ENCODE measurements around the gene ACSF3. TPM values are rescaled to one million over a fixed set of nuclear protein-coding genes. Genes with fewer than 3 reads are reported as not detected.

ACSF3 gene
- total and polyA plus RNA-seq, 2 experiments from 2014 or later = 20.7 to 28.0 TPM

DNA sequence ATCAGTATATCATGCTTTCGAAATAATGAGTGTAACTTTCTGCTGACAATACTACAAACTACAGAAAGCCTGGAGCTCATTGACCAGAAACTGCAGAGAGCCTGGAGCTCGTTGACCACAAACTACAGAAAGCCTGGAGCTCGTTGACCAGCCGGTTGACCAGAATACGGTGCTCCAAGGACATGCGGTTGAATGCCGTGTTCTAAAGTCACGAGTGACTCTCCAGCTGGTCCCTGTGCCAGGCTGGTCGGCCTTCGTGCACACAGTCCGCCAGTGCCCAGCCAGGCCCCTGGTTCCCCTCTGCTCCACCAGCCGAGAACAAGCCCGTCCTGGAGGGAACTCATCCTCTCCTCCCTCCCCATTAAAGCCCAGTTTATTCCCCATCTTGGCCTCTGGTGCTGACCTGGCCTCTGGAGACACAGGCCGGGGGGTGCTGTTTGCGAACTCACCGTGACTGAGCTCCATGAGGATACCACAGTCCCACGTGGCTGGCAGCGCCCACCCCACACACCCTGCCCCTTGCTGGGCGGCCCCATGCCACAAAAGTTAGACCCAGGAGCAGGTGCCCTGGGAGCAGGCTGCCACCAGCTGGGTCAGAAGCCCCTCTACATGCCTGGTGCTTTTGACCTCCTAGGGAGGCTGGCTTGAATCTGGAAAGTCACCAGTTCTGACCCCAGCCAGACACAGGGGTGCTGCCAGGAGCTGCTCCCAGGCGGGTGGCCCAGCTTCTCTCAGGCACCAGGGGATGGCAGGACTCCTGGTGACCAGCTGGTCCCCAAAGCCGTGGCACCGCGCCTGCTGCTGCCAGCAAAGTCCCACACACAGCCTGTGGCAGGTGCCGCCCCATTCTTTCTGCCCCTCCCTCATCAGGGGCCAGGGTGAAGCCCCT, 62.4 kb downstream of the ACSF3 start:
- TF ChIP-seq EZH2phosphoT487 (IDR thresholded peaks at IDR 0.05; ENCODE audit: low read depth, severe bottlenecking, unreplicated experiment) (no peak), EZH2 (IDR thresholded peaks at IDR 0.05; ENCODE audit: borderline replicate concordance) (no peak)
- TF ChIP-seq, protein P1, sequence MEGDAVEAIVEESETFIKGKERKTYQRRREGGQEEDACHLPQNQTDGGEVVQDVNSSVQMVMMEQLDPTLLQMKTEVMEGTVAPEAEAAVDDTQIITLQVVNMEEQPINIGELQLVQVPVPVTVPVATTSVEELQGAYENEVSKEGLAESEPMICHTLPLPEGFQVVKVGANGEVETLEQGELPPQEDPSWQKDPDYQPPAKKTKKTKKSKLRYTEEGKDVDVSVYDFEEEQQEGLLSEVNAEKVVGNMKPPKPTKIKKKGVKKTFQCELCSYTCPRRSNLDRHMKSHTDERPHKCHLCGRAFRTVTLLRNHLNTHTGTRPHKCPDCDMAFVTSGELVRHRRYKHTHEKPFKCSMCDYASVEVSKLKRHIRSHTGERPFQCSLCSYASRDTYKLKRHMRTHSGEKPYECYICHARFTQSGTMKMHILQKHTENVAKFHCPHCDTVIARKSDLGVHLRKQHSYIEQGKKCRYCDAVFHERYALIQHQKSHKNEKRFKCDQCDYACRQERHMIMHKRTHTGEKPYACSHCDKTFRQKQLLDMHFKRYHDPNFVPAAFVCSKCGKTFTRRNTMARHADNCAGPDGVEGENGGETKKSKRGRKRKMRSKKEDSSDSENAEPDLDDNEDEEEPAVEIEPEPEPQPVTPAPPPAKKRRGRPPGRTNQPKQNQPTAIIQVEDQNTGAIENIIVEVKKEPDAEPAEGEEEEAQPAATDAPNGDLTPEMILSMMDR (IDR thresholded peaks at IDR 0.05; ENCODE audit: poor library complexity) = no peak
- Histone ChIP-seq H3K36me3 (replicated peaks; ENCODE audit: insufficient read depth, low read depth) (no peaks in the 10 kb centered on the region), H3K79me2 (no peaks in the 10 kb centered on the region), H3K27me3 (no peaks in the 10 kb centered on the region), H3K9me2 (replicated peaks; ENCODE audit: insufficient read depth) (no peaks in the 10 kb centered on the region), H2AFZ (no peak overlapping the region), H3K9me3 (ENCODE audit: low read depth) (no peaks in the 10 kb centered on the region), H3K4me3 (no peak overlapping the region), H3K27ac (peak overlapping the region; percentile 69), H4K20me1 (ENCODE audit: insufficient read depth, poor library complexity, severe bottlenecking) (no peaks in the 10 kb centered on the region), H3K4me2 (no peak overlapping the region), H3K4me1 (ENCODE audit: insufficient read depth) (peaks cover 13% of the 10 kb centered on the region)
- no peak for DNase-seq (ENCODE audit: low spot score)
- WGBS (ENCODE audit: low lambda C conversion rate, missing lambda C conversion rate) = 81% methylated on average over 24 of the region's 24 CpGs

GRCh38 chr16:89156740-89157645, 63.3 kb downstream of the ACSF3 start:
- no peaks in the 10 kb centered on the region for H3K36me3 ChIP-seq (replicated peaks; ENCODE audit: insufficient read depth, low read depth)
- no peaks in the 10 kb centered on the region for H3K9me2 ChIP-seq (replicated peaks; ENCODE audit: insufficient read depth)
- no peak overlapping the region for H3K4me2 ChIP-seq
- H3K27ac ChIP-seq = no peak overlapping the region
- H3K4me3 ChIP-seq = no peak overlapping the region
- WGBS (ENCODE audit: low lambda C conversion rate, missing lambda C conversion rate) = 91% methylated on average over 24 of the region's 26 CpGs
- H3K79me2 ChIP-seq = no peaks in the 10 kb centered on the region
- no peaks in the 10 kb centered on the region for H3K27me3 ChIP-seq
- no peaks in the 10 kb centered on the region for H4K20me1 ChIP-seq (ENCODE audit: insufficient read depth, poor library complexity, severe bottlenecking)
- no peak for DNase-seq (ENCODE audit: low spot score)
- H3K9me3 ChIP-seq (ENCODE audit: low read depth) = no peaks in the 10 kb centered on the region
- H2AFZ ChIP-seq = no peak overlapping the region
- TF ChIP-seq, protein P1 (IDR thresholded peaks at IDR 0.05; ENCODE audit: poor library complexity) = no peak
- TF ChIP-seq EZH2 (IDR thresholded peaks at IDR 0.05; ENCODE audit: borderline replicate concordance) (no peak), EZH2phosphoT487 (IDR thresholded peaks at IDR 0.05; ENCODE audit: low read depth, severe bottlenecking, unreplicated experiment) (no peak)
- H3K4me1 ChIP-seq (ENCODE audit: insufficient read depth) = peaks cover 13% of the 10 kb centered on the region

GRCh38 chr16:89157778-89158177, 64.1 kb downstream of the ACSF3 start:
- Histone ChIP-seq H3K4me2 (no peak overlapping the region), H3K27ac (no peak overlapping the region), H3K9me3 (ENCODE audit: low read depth) (no peaks in the 10 kb centered on the region), H3K79me2 (no peaks in the 10 kb centered on the region), H3K27me3 (no peaks in the 10 kb centered on the region), H4K20me1 (ENCODE audit: insufficient read depth, poor library complexity, severe bottlenecking) (no peaks in the 10 kb centered on the region), H3K4me1 (ENCODE audit: insufficient read depth) (peaks cover 13% of the 10 kb centered on the region), H3K4me3 (no peak overlapping the region), H3K36me3 (replicated peaks; ENCODE audit: insufficient read depth, low read depth) (no peaks in the 10 kb centered on the region), H2AFZ (no peak overlapping the region), H3K9me2 (replicated peaks; ENCODE audit: insufficient read depth) (no peaks in the 10 kb centered on the region)
- 95% methylated on average over 12 of the region's 12 CpGs for WGBS (ENCODE audit: low lambda C conversion rate, missing lambda C conversion rate)
- no peak for TF ChIP-seq EZH2 (IDR thresholded peaks at IDR 0.05; ENCODE audit: borderline replicate concordance)
- TF ChIP-seq, protein P1 (IDR thresholded peaks at IDR 0.05; ENCODE audit: poor library complexity) = no peak
- TF ChIP-seq EZH2phosphoT487 (IDR thresholded peaks at IDR 0.05; ENCODE audit: low read depth, severe bottlenecking, unreplicated experiment) = no peak
- DNase-seq (ENCODE audit: low spot score) = no peak

Data from hepatocyte (in vitro differentiated cells).